Measurements from ENCODE around the gene MYO1E.
"Not testable (repeated sequence)": the region's sequence is repeated elsewhere in the genome, so short reads cannot be mapped to it uniquely, and the experiment has no call there.

MYO1E gene

GRCh38 chr15:59283717-59284391 is 88.8 kb downstream of the MYO1E start:
- no peaks in the 10 kb centered on the region for H3K9me3 Mint-ChIP-seq
- H3K27ac Mint-ChIP-seq = no peak overlapping the region
- H3K27me3 Mint-ChIP-seq (ENCODE audit: low read depth) = no peaks in the 10 kb centered on the region
- H3K4me1 Mint-ChIP-seq = no peaks in the 10 kb centered on the region
- H3K36me3 Mint-ChIP-seq (ENCODE audit: low read depth) = no peaks in the 10 kb centered on the region
- TF ChIP-seq CTCF (IDR thresholded peaks at IDR 0.05; ENCODE audit: unreplicated experiment in 3 of 3) = no peak
- no peak overlapping the region for H3K4me3 Mint-ChIP-seq

GRCh38 chr15:59282515-59283337 is 89.9 kb downstream of the MYO1E start:
- Mint-ChIP-seq H3K36me3 (ENCODE audit: low read depth) (no peaks in the 10 kb centered on the region), H3K4me3 (no peak overlapping the region), H3K4me1 (no peaks in the 10 kb centered on the region), H3K9me3 (no peaks in the 10 kb centered on the region), H3K27ac (no peak overlapping the region), H3K27me3 (ENCODE audit: low read depth) (no peaks in the 10 kb centered on the region)
- TF ChIP-seq CTCF (IDR thresholded peaks at IDR 0.05; ENCODE audit: unreplicated experiment in 3 of 3) = no peak

- H3K4me1 Mint-ChIP-seq = no peaks in the 10 kb centered on the region
- H3K27me3 Mint-ChIP-seq (ENCODE audit: low read depth) = no peaks in the 10 kb centered on the region
- no peaks in the 10 kb centered on the region for H3K9me3 Mint-ChIP-seq
- H3K27ac Mint-ChIP-seq = no peak overlapping the region
- no peak overlapping the region for H3K4me3 Mint-ChIP-seq
- H3K36me3 Mint-ChIP-seq (ENCODE audit: low read depth) = no peaks in the 10 kb centered on the region
- TF ChIP-seq CTCF (IDR thresholded peaks at IDR 0.05; ENCODE audit: unreplicated experiment in 3 of 3) = no peak
Measured at GRCh38 chr15:59281699-59282098, 91.0 kb downstream of the MYO1E start.

- Mint-ChIP-seq H3K27me3 (ENCODE audit: low read depth) (no peaks in the 10 kb centered on the region), H3K4me1 (no peaks in the 10 kb centered on the region), H3K4me3 (no peak overlapping the region), H3K9me3 (no peaks in the 10 kb centered on the region), H3K27ac (no peak overlapping the region), H3K36me3 (ENCODE audit: low read depth) (no peaks in the 10 kb centered on the region)
- no peak for TF ChIP-seq CTCF (IDR thresholded peaks at IDR 0.05; ENCODE audit: unreplicated experiment in 3 of 3)
Measured at GRCh38 chr15:59280855-59281254, 91.8 kb downstream of the MYO1E start.

GRCh38 chr15:59280292-59280691 is 92.4 kb downstream of the MYO1E start:
- not testable (repeated sequence) for H3K36me3 Mint-ChIP-seq (ENCODE audit: low read depth); H3K9me3 Mint-ChIP-seq; H3K27me3 Mint-ChIP-seq (ENCODE audit: low read depth); H3K27ac Mint-ChIP-seq; H3K4me3 Mint-ChIP-seq; H3K4me1 Mint-ChIP-seq

- H3K27me3 Mint-ChIP-seq (ENCODE audit: low read depth) = no peaks in the 10 kb centered on the region
- H3K27ac Mint-ChIP-seq = no peak overlapping the region
- TF ChIP-seq CTCF (IDR thresholded peaks at IDR 0.05; ENCODE audit: unreplicated experiment in 3 of 3) = no peak
- H3K36me3 Mint-ChIP-seq (ENCODE audit: low read depth) = no peaks in the 10 kb centered on the region
- no peaks in the 10 kb centered on the region for H3K9me3 Mint-ChIP-seq
- no peak overlapping the region for H3K4me3 Mint-ChIP-seq
- no peaks in the 10 kb centered on the region for H3K4me1 Mint-ChIP-seq
Measured at GRCh38 chr15:59279023-59279422, 93.6 kb downstream of the MYO1E start.

Measured in nephron (organoid).